A673 (cell line): ENCODE data around the gene UBASH3B. TPM values are rescaled to one million over a fixed set of nuclear protein-coding genes. Genes with fewer than 3 reads are reported as not detected.

Experiments used
- BruUV-seq: library from RNA; stranded (reverse); fragments of 400-500 nt; replicated peaks from 2 replicates; lab custom pipeline; 2021; lab: Mats Ljungman, UMichigan
- CTCF ChIA-PET: fragments of 300-600 bp; sonication (Branson Sonifier 250); formaldehyde crosslinking; loops from one replicate; lab custom pipeline; 2022; ENCODE audit warnings: antibody characterized with exemption; lab: Charles Lee
- POLR2A ChIA-PET: fragments of 300-600 bp; sonication (Branson Sonifier 250); formaldehyde crosslinking; loops from one replicate; lab custom pipeline; 2022; ENCODE audit warnings: antibody characterized with exemption; ENCODE audit not compliant: low non-redundant PET; lab: Charles Lee
- DNase-seq: peaks from one replicate; pipeline ENCODE4 v3.0.0-alpha.2; 2015; ENCODE audit warnings: low spot score
- H3K27ac ChIP-seq: fragments of 200-600 bp; sonication (generic); 2 replicates; pipeline ENCODE4 v1.5.1; 2016; ENCODE audit warnings: mixed run types, low read depth, mild to moderate bottlenecking, mixed read lengths, antibody characterized with exemption, low read length; ENCODE audit not compliant: poor library complexity, severe bottlenecking
- H3K27me3 ChIP-seq: fragments of 200-600 bp; sonication (generic); replicated peaks from 2 replicates; pipeline ENCODE4 v1.6.1; 2017; ENCODE audit warnings: mixed run types, low read depth, mild to moderate bottlenecking, mixed read lengths, antibody characterized with exemption, low read length; ENCODE audit not compliant: insufficient read depth, poor library complexity
- H3K36me3 ChIP-seq: fragments of 200-600 bp; sonication (generic); 2 replicates; pipeline ENCODE4 v1.6.1; 2016; ENCODE audit warnings: mixed run types, mild to moderate bottlenecking, mixed read lengths, antibody characterized with exemption, low read length; ENCODE audit not compliant: insufficient read depth, poor library complexity, severe bottlenecking
- H3K4me1 ChIP-seq: fragments of 200-600 bp; sonication (generic); 2 replicates; pipeline ENCODE4 v1.6.1; 2017; ENCODE audit warnings: mixed run types, mild to moderate bottlenecking, mixed read lengths, antibody characterized with exemption, low read length; ENCODE audit not compliant: insufficient read depth, poor library complexity, severe bottlenecking
- H3K4me3 ChIP-seq: fragments of 200-600 bp; sonication (generic); 2 replicates; pipeline ENCODE4 v1.5.1; 2016; ENCODE audit warnings: low read depth, mixed run types, mild to moderate bottlenecking, mixed read lengths, low read length; ENCODE audit not compliant: poor library complexity, severe bottlenecking
- H3K9me3 ChIP-seq: fragments of 200-600 bp; sonication (generic); 2 replicates; pipeline ENCODE4 v1.6.1; 2016; ENCODE audit warnings: mixed run types, low read depth, mild to moderate bottlenecking, mixed read lengths, antibody characterized with exemption, low read length; ENCODE audit not compliant: poor library complexity, severe bottlenecking
- CTCF ChIP-seq: fragments of 300-800, 200-600 bp; sonication (generic); conservative IDR thresholded peaks from 2 replicates; pipeline ENCODE4 v1.5.1; 2017; ENCODE audit warnings: low read depth, mild to moderate bottlenecking, antibody characterized with exemption, low read length, moderate library complexity, mixed read lengths
- EZH2 ChIP-seq: fragments of 200-600 bp; sonication (generic); IDR thresholded peaks from 2 replicates; pipeline ENCODE4 v1.6.1; 2017; ENCODE audit warnings: borderline replicate concordance, low read depth, mild to moderate bottlenecking, mixed read lengths, antibody characterized with exemption, low read length; ENCODE audit not compliant: poor library complexity, severe bottlenecking
- intact Hi-C: fragments of 100-400 bp; cut with micrococcal nuclease; formaldehyde crosslinking; loops from one replicate; pipeline ENCODE4 v1.10.0; 2022; ENCODE audit not compliant: unreplicated experiment
- total RNA-seq: library from RNA; stranded (reverse); gene quantifications from 2 replicates; pipeline ENCODE4 v1.2.3, GENCODE V29; 2021

Gene UBASH3B
- total RNA-seq, 1 experiment from 2014 or later = 15.3 TPM

GRCh38 chr11:122777343-122777742, 121.8 kb downstream of the UBASH3B start:
- DNase-seq = no peak
- ChIA-PET POLR2A (no interaction called here), CTCF (no interaction called here)
- Histone ChIP-seq H3K9me3 (no peaks in the 10 kb centered on the region), H3K36me3 (no peaks in the 10 kb centered on the region), H3K27ac (no peak overlapping the region), H3K4me1 (peaks cover 22% of the 10 kb centered on the region), H3K27me3 (no peaks in the 10 kb centered on the region), H3K4me3 (no peak overlapping the region)
- no peak for TF ChIP-seq EZH2
- no peak for TF ChIP-seq CTCF
- BruUV-seq = no TSS peak
- intact Hi-C loops = no loop called here

DNA sequence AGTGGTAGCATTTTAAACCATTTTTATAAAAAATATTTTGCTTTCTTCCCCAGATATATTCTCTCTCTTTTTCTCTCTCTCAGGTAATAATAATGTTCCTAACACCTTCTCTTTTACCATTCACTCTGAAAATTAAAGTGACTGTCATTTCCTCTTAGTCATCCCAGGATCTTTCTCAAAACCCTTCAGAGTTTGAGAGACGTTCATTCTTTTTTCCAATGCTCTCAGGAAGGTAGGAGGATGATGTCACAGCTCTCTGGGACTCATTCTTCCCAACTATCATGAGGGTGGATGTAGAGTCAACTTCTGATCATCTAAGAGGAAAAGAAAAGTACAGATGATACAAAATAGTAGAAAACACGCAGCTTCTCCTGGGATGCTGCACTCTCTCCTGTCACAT, 122.6 kb downstream of the UBASH3B start:
- intact Hi-C loops = no loop called here
- no peaks in the 10 kb centered on the region for H3K27me3 ChIP-seq
- H3K36me3 ChIP-seq = no peaks in the 10 kb centered on the region
- H3K9me3 ChIP-seq = no peaks in the 10 kb centered on the region
- CTCF ChIA-PET = interaction anchor here (0.6 to 0.9 kb wide), 3 partner anchors 31 to 881 kb away, joined by 3 to 10 read pairs (median 5); no protein-coding TSS in a partner anchor
- H3K4me3 ChIP-seq = no peak overlapping the region
- no peak for TF ChIP-seq CTCF
- TF ChIP-seq EZH2 = no peak
- no peak for DNase-seq
- H3K4me1 ChIP-seq = peaks cover 22% of the 10 kb centered on the region
- no TSS peak for BruUV-seq
- no peak overlapping the region for H3K27ac ChIP-seq
- POLR2A ChIA-PET = no interaction called here

DNA sequence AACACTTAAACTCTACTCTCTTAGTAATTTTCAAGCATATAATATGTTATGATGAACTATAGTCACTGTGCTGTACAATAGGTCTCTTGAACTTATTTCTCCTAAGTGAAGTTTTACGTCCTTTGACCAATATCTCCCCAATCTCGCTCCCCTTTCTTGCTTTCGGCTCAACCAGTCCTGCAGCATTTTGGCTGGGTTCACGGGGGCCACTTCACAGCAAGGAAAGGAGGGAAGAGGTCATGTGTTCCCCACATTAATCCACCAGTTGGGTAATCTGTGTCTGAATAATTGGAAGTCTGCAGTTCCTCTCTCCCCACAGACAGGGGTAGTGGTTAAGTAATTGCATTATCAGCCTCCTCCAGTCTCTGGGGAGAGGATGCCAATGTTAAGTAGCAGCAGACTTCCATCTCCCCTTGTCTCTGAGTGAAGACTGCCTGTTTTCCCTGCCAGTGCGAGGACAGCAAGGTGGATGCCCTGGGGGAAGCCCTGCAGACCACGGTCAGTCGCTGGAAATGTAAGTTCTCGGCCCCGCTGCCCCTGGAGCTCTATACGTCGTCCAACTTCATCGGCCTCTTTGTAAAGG, 123.6 kb downstream of the UBASH3B start:
- Histone ChIP-seq H3K27ac (no peak overlapping the region), H3K4me1 (peaks cover 22% of the 10 kb centered on the region), H3K27me3 (no peaks in the 10 kb centered on the region), H3K4me3 (no peak overlapping the region), H3K9me3 (no peaks in the 10 kb centered on the region), H3K36me3 (no peaks in the 10 kb centered on the region)
- POLR2A ChIA-PET = no interaction called here
- intact Hi-C loops = no loop called here
- DNase-seq = peak; percentile 86
- CTCF ChIA-PET = no interaction called here
- no peak for TF ChIP-seq CTCF
- TF ChIP-seq EZH2 = no peak
- BruUV-seq = no TSS peak
